Erythroblast (primary cell): ENCODE results near the gene FOXB2.
A peak's percentile ranks its signal among the peaks of the same experiment; 100 is the strongest.
"Not testable (repeated sequence)": the region's sequence is repeated elsewhere in the genome, so short reads cannot be mapped to it uniquely, and the experiment has no call there.

Experiments used
- DNase-seq, 2 experiments: peaks; one replicate each; lab custom pipeline; 2025; lab: John Stamatoyannopoulos, UW
- GATA1 ChIP-seq: IDR thresholded peaks from 2 replicates; pipeline ENCODE4 v1.6.1; 2011; ENCODE audit warnings: low read depth, mild to moderate bottlenecking, control low read depth, low read length, moderate library complexity
- POLR2A ChIP-seq: IDR thresholded peaks from 2 replicates; pipeline ENCODE4 v1.6.1; 2011; ENCODE audit warnings: mild to moderate bottlenecking, low read length

Gene FOXB2

GRCh38 chr9:77020413-77021290 lies 1.2 kb downstream of the FOXB2 start:
- no peak for DNase-seq

GRCh38 chr9:77021291-77021894 lies 1.9 kb downstream of the FOXB2 start:
- TF ChIP-seq GATA1 (no peak), POLR2A (no peak)
- peak; percentile 9 to 15 for DNase-seq

More at GRCh38 chr9:77020413-77021290, 1.2 kb downstream of the FOXB2 start:
- no peak for TF ChIP-seq GATA1
- no peak for TF ChIP-seq POLR2A

GRCh38 chr9:77021922-77022782 lies 2.7 kb downstream of the FOXB2 start:
- DNase-seq, result peak; percentile 19 to 26
- TF ChIP-seq GATA1 (no peak), POLR2A (no peak)

DNA sequence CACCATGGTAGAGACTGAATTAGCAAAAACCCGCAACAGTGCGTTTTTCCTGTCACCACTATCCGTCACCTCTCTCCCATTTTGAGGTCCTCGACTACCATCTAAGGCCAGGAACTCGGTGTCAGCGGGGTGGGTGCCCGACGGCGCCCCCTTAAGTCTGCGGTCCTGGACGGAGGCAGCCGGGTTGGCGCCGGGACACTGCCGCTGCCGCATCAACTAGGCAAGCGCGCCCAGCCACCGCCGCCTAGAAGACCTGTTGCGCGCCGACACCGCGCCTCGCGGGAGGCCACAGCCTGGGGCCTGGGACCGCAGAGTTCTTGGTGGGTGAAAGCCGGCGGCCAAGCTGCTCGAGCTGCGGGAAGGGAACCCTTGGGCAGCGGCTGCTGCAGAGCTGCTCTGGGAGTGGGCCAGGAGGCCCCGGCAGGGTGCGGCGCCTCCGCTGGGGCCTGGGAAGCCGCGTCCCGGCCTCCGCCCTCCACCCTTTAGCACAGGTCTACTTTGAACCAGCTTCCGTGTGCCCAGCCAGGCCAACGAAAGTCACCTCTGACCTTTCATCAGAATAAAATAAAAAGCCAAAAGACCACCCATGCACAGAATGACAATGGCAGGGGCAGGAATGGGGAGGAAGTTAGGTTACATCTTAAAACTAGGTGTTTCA lies 3.5 kb downstream of the FOXB2 start:
- DNase-seq, result peak; percentile 14 to 21

GRCh38 chr9:77023726-77024125 lies 4.3 kb downstream of the FOXB2 start:
- TF ChIP-seq POLR2A (no peak), GATA1 (no peak)
- no peak for DNase-seq

More for the DNA sequence above, 3.5 kb downstream of the FOXB2 start:
- TF ChIP-seq GATA1, result no peak
- no peak for TF ChIP-seq POLR2A

DNA sequence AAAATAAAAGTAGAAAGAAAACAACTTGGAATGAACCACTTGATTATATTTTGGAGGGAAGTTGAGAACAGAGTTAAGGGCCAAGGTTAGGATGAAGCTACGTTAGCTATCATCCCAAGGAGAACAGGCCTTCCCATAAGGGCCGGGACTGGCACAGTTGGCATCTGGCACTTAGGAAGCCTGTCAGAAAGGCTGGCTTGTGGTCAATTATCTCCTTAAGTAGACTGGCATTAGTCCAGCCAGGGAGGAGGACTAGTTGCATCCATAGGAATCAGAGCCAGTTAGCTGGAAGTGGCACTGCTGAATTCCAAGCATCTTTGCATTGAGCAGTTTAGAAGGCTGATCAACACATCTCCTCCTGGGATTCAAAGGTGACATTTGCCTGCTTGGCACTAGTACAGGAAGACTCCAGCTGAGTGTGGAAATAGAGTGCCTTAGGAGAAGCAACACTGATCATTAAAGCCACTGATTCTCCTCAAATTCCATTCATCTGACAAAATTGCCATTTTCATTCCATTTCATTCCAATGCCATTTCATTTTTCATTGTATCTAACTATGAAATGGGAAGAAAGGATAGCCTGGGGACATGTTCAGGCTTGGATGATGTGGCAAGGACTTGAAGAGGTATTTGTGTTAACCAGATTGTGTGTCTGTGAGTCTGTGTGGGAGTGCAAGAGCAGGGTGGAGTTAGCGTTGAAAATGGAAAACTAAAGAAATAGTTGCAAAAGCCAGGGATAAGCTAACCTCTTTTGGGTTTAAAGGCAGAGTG lies 5.5 kb downstream of the FOXB2 start:
- no peak for TF ChIP-seq POLR2A
- no peak for TF ChIP-seq GATA1
- DNase-seq, result no peak

DNA sequence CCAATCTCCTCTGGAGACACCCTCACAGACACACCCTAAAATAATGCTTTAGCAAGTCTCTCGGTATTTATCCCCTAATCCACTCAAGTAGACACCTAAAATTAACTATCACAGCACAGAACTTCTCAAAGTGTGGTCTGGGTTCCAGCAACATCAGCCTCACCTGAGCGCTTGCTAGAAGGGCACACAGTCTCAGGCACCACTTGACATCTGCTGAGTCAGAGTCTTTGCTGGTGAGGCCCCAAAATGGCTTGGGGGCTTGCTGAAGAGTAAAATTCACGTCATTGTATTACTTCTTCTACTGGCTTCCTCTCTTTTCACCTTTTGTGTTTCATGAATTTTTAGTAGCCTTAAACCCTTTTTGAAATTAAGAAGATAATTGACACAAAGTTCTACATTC lies 9.0 kb downstream of the FOXB2 start:
- TF ChIP-seq GATA1 (no peak), POLR2A (no peak)
- DNase-seq, result no peak

DNA sequence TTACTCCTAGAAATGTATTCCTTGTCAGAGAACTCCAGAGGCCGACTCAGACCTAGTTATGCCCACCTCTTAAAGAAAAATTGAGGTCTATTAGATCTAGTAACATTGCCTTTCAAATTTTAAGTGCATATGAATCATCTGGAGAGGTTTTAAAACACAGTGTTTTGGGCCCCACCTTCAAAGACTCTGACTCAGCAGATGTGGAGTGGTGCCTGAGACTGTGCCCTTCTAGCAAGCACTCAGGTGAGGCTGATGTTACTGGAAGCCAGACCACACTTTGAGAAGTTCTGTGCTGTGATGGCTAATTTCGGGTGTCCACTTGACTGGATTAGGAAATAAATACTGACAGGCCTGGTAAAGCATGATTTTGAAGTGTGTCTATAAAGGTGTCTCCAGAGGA lies 10.6 kb downstream of the FOXB2 start:
- no peak for DNase-seq
- no peak for TF ChIP-seq GATA1
- no peak for TF ChIP-seq POLR2A

GRCh38 chr9:77038281-77039036 lies 19.0 kb downstream of the FOXB2 start:
- DNase-seq, result no peak
- TF ChIP-seq POLR2A, result no peak
- TF ChIP-seq GATA1, result no peak

- no peak for TF ChIP-seq GATA1
- TF ChIP-seq POLR2A, result no peak
- DNase-seq, result no peak
Measured at GRCh38 chr9:77040340-77040739, 20.9 kb downstream of the FOXB2 start.

- DNase-seq, result not testable (repeated sequence)
Measured at GRCh38 chr9:77043743-77044142, 24.3 kb downstream of the FOXB2 start.

DNA sequence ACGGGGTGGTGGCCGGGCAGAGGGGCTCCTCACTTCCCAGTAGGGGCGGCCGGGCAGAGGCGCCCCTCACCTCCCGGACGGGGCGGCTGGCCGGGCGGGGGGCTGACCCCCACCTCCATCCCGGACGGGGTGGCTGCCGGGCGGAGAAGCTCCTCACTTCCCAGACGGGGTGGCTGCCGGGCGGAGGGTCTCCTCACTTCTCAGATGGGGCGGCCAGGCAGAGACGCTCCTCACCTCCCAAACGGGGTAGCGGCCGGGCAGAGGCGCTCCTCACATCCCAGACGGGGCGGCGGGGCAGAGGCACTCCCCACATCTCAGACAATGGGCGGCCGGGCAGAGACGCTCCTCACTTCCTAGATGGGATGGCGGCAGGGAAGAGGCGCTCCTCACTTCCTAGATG lies 41.2 kb downstream of the FOXB2 start:
- DNase-seq, result not testable (repeated sequence)
